H54 (cell line): ENCODE results near the gene EEF1A1.

ENCODE experiments used
- DNase-seq: peaks from one replicate; pipeline ENCODE4 v3.0.0; 2011; ENCODE audit warnings: low spot score, mixed read lengths; ENCODE audit not compliant: insufficient read length
- FAIRE-seq: peaks from 3 replicates; lab custom pipeline; 2011; peaks lifted over from hg19 to GRCh38; lab: Jason Lieb, UNC
- POLR2A ChIP-seq: IDR thresholded peaks from 2 replicates; pipeline ENCODE4 v1.6.1; 2011; ENCODE audit warnings: low read depth, mild to moderate bottlenecking, low read length

The EEF1A1 gene

GRCh38 chr6:73504160-73504559 lies 16.7 kb downstream of the EEF1A1 start:
- no peak for TF ChIP-seq POLR2A
- FAIRE-seq, result no peak
- DNase-seq, result no peak

GRCh38 chr6:73503027-73503772 lies 17.6 kb downstream of the EEF1A1 start:
- no peak for FAIRE-seq
- no peak for TF ChIP-seq POLR2A
- no peak for DNase-seq

GRCh38 chr6:73497915-73498314 lies 22.9 kb downstream of the EEF1A1 start:
- FAIRE-seq, result no peak
- TF ChIP-seq POLR2A, result no peak
- DNase-seq, result no peak

GRCh38 chr6:73491377-73491776 lies 29.5 kb downstream of the EEF1A1 start:
- no peak for TF ChIP-seq POLR2A
- FAIRE-seq, result no peak
- DNase-seq, result no peak

- DNase-seq (no peak), FAIRE-seq (no peak)
- TF ChIP-seq POLR2A, result no peak
Measured at GRCh38 chr6:73487473-73487872, 33.4 kb downstream of the EEF1A1 start.

GRCh38 chr6:73484438-73484837 lies 36.4 kb downstream of the EEF1A1 start:
- DNase-seq (no peak), FAIRE-seq (no peak)
- no peak for TF ChIP-seq POLR2A

- DNase-seq (no peak), FAIRE-seq (no peak)
Measured at GRCh38 chr6:73481969-73482368, 38.9 kb downstream of the EEF1A1 start.

GRCh38 chr6:73477407-73477806 lies 43.4 kb downstream of the EEF1A1 start:
- DNase-seq (no peak), FAIRE-seq (no peak)
- no peak for TF ChIP-seq POLR2A

More at GRCh38 chr6:73481969-73482368, 38.9 kb downstream of the EEF1A1 start:
- no peak for TF ChIP-seq POLR2A

GRCh38 chr6:73476723-73477122 lies 44.1 kb downstream of the EEF1A1 start:
- TF ChIP-seq POLR2A, result no peak
- DNase-seq (no peak), FAIRE-seq (no peak)

- DNase-seq (no peak), FAIRE-seq (no peak)
- no peak for TF ChIP-seq POLR2A
Measured at GRCh38 chr6:73471686-73472290, 49.0 kb downstream of the EEF1A1 start.
